ENCODE measurements around the gene ROBO1. TPM values are rescaled to one million over a fixed set of nuclear protein-coding genes. Genes with fewer than 3 reads are reported as not detected.
A peak's percentile ranks its signal among the peaks of the same experiment; 100 is the strongest.

ROBO1 gene
- polyA plus RNA-seq, 1 donor (not counting 4 experiments of a cell fraction or from before 2014, with no cell fraction given) = 27.1 TPM

GRCh38 chr3:78823434-78823833 lies 944.4 kb downstream of the ROBO1 start:
- Histone ChIP-seq H3K79me2 (ENCODE audit: control insufficient read depth, insufficient read depth, low read length) (no peaks in the 10 kb centered on the region), H3K9ac (ENCODE audit: control insufficient read depth, extremely low read depth, insufficient read depth, low read length) (no peak overlapping the region), H2AFZ (ENCODE audit: control insufficient read depth, low read length) (no peak overlapping the region), H3K9me1 (ENCODE audit: control insufficient read depth, extremely low read depth, insufficient read depth, low read length) (no peaks in the 10 kb centered on the region), H3K4me3 (ENCODE audit: control insufficient read depth in 2 of 3, extremely low read depth in 1 of 3, insufficient read depth in 2 of 3, low read depth in 1 of 3, low read length in 3 of 3) (no peak overlapping the region), H3K9me3 (ENCODE audit: control insufficient read depth, low read depth, low read length) (no peaks in the 10 kb centered on the region), H3K27me3 (ENCODE audit: control insufficient read depth, extremely low read depth, insufficient read depth, low read length) (no peaks in the 10 kb centered on the region), H3K4me2 (ENCODE audit: control insufficient read depth, extremely low read depth, insufficient read depth, low read depth, low read length) (peak overlapping the region; percentile 31), H4K20me1 (ENCODE audit: control insufficient read depth, extremely low read depth, insufficient read depth, low read length) (no peaks in the 10 kb centered on the region), H3K36me3 (ENCODE audit: control insufficient read depth in 2 of 2, extremely low read depth in 1 of 2, insufficient read depth in 2 of 2, low read length in 2 of 2) (no peaks in the 10 kb centered on the region), H3K27ac (ENCODE audit: control insufficient read depth, insufficient read depth, low read length) (no peak overlapping the region), H3K4me1 (ENCODE audit: control insufficient read depth, extremely low read depth, insufficient read depth, low read length) (peaks cover 9% of the 10 kb centered on the region)
- FAIRE-seq (no peak), DNase-seq (ENCODE audit: low read depth, low spot score) (no peak)
- no peak for TF ChIP-seq CTCF (optimal IDR thresholded peaks at IDR 0.05 in 1 of 3, IDR thresholded peaks at IDR 0.05 in 1 of 3, conservative IDR thresholded peaks at IDR 0.05 in 1 of 3; ENCODE audit: extremely low read depth in 1 of 3, insufficient read depth in 2 of 3, low read length in 3 of 3)
- dilution Hi-C loops (cut with MboI; ENCODE audit: extremely low pct_ligation_motif_present, low sequenced_read_pairs) = no loop called here

GRCh38 chr3:78822726-78823125 lies 945.1 kb downstream of the ROBO1 start:
- H4K20me1 ChIP-seq (ENCODE audit: control insufficient read depth, extremely low read depth, insufficient read depth, low read length) = no peaks in the 10 kb centered on the region
- DNase-seq (ENCODE audit: low read depth, low spot score) (no peak), FAIRE-seq (no peak)
- H3K4me2 ChIP-seq (ENCODE audit: control insufficient read depth, extremely low read depth, insufficient read depth, low read depth, low read length) = no peak overlapping the region
- TF ChIP-seq EZH2 (IDR thresholded peaks at IDR 0.05; ENCODE audit: low read length) = no peak
- TF ChIP-seq CTCF (optimal IDR thresholded peaks at IDR 0.05 in 1 of 3, IDR thresholded peaks at IDR 0.05 in 1 of 3, conservative IDR thresholded peaks at IDR 0.05 in 1 of 3; ENCODE audit: extremely low read depth in 1 of 3, insufficient read depth in 2 of 3, low read length in 3 of 3) = no peak
- no peak overlapping the region for H3K27ac ChIP-seq (ENCODE audit: control insufficient read depth, insufficient read depth, low read length)
- H3K79me2 ChIP-seq (ENCODE audit: control insufficient read depth, insufficient read depth, low read length) = no peaks in the 10 kb centered on the region
- dilution Hi-C loops (cut with MboI; ENCODE audit: extremely low pct_ligation_motif_present, low sequenced_read_pairs) = no loop called here
- peaks cover 9% of the 10 kb centered on the region for H3K4me1 ChIP-seq (ENCODE audit: control insufficient read depth, extremely low read depth, insufficient read depth, low read length)
- H3K36me3 ChIP-seq (ENCODE audit: control insufficient read depth in 2 of 2, extremely low read depth in 1 of 2, insufficient read depth in 2 of 2, low read length in 2 of 2) = no peaks in the 10 kb centered on the region
- no peak overlapping the region for H2AFZ ChIP-seq (ENCODE audit: control insufficient read depth, low read length)
- no peaks in the 10 kb centered on the region for H3K9me3 ChIP-seq (ENCODE audit: control insufficient read depth, low read depth, low read length)
- H3K27me3 ChIP-seq (ENCODE audit: control insufficient read depth, extremely low read depth, insufficient read depth, low read length) = no peaks in the 10 kb centered on the region
- no peaks in the 10 kb centered on the region for H3K9me1 ChIP-seq (ENCODE audit: control insufficient read depth, extremely low read depth, insufficient read depth, low read length)
- no peak overlapping the region for H3K4me3 ChIP-seq (ENCODE audit: control insufficient read depth in 2 of 3, extremely low read depth in 1 of 3, insufficient read depth in 2 of 3, low read depth in 1 of 3, low read length in 3 of 3)
- H3K9ac ChIP-seq (ENCODE audit: control insufficient read depth, extremely low read depth, insufficient read depth, low read length) = no peak overlapping the region
